Aorta (tissue), 5 donors: Measurements from ENCODE around the gene LCTL. TPM values are rescaled to one million over a fixed set of nuclear protein-coding genes. Genes with fewer than 3 reads are reported as not detected.
A peak's percentile ranks its signal among the peaks of the same experiment; 100 is the strongest.
"Not testable (repeated sequence)": the region's sequence is repeated elsewhere in the genome, so short reads cannot be mapped to it uniquely, and the experiment has no call there.

ENCODE experiments used
- ATAC-seq: fragments of 200-7000 bp; cut with Tn5 transposase; one replicate; pipeline ENCODE4 v1.9.1; 2022; ENCODE audit warnings: moderate library complexity; ENCODE audit not compliant: low FRiP score
- DNase-seq, 2 donors: peaks; one replicate each; pipeline ENCODE4 v3.0.0-alpha.2; 2020
- H3K27ac ChIP-seq, 2 donors: one replicate each; pipeline ENCODE4 v1.5.1; 2013; ENCODE audit warnings: low read length in 2 of 2, mild to moderate bottlenecking in 2 of 2, moderate library complexity in 2 of 2, control low read depth in 1 of 2, inconsistent platforms in 1 of 2, low read depth in 1 of 2
- H3K27me3 ChIP-seq, 2 donors: one replicate each; pipeline ENCODE4 v1.6.1; 2013; ENCODE audit warnings: control low read depth in 1 of 2, low read length in 1 of 2, mild to moderate bottlenecking in 1 of 2, moderate library complexity in 1 of 2; ENCODE audit not compliant: insufficient read depth in 2 of 2, control insufficient read depth in 1 of 2
- H3K36me3 ChIP-seq, 2 donors: one replicate each; pipeline ENCODE4 v1.6.1; 2013; ENCODE audit warnings: control low read depth in 1 of 2, low read length in 1 of 2, mild to moderate bottlenecking in 1 of 2; ENCODE audit not compliant: insufficient read depth in 2 of 2, control insufficient read depth in 1 of 2
- H3K4me1 ChIP-seq, 2 donors: one replicate each; pipeline ENCODE4 v1.6.1; 2013; ENCODE audit warnings: low read length in 2 of 2, control low read depth in 1 of 2, mild to moderate bottlenecking in 1 of 2, moderate library complexity in 1 of 2; ENCODE audit not compliant: insufficient read depth in 2 of 2, control insufficient read depth in 1 of 2
- H3K4me3 ChIP-seq, 2 donors: one replicate each; pipeline ENCODE4 v1.5.1; 2013; ENCODE audit warnings: low read length in 2 of 2, control low read depth in 1 of 2, mild to moderate bottlenecking in 1 of 2
- H3K9me3 ChIP-seq: one replicate; pipeline ENCODE4 v1.6.1; 2013; ENCODE audit warnings: mild to moderate bottlenecking, low read length; ENCODE audit not compliant: control insufficient read depth
- WGBS, 2 donors: extraction: QIAGEN DNeasy Blood & Tissue Kit; methylation state at CpG; one replicate each; pipeline ENCODE4 v1.1.7; 2013; 5-methylcytosine and 5-hydroxymethylcytosine counted together
- intact Hi-C, 2 donors: fragments of 100-400 bp; cut with DNase I; formaldehyde crosslinking; loops; one replicate each; pipeline versions ENCODE4 v1.14.2 to v1.15.0; 2022
- polyA plus RNA-seq, 2 donors: library from polyadenylated mRNA; stranded (reverse); fragments of 200-250 nt; gene quantifications; one replicate each; pipeline ENCODE4 v1.2.3, GENCODE V29; 2013
- total RNA-seq, 2 donors: library from RNA; stranded (reverse); fragmentation: NEBNext Ultra II Directional; extraction: Animal tissue kit (Norgen Biotek cat#: 25700); gene quantifications; one replicate each; pipeline ENCODE4 v1.2.1, GENCODE V29; 2021
- donor health status: healthy with polysubstance abuse.
- donor health status: Bipolar disorder and iron deficiency.
- donor health status: DM: no; HTN: no; CAD: no.
- donor health status: DM: no; HTN: no; CAD: no.
- donor health status: DM: yes; HTN: yes; CAD: no.

The LCTL gene
- total and polyA plus RNA-seq, 4 donors, result not detected

GRCh38 chr15:66503041-66503648, 62.7 kb downstream of the LCTL start:
- H3K4me1 ChIP-seq, H3K27me3 ChIP-seq, DNase-seq, H3K27ac ChIP-seq, H3K36me3 ChIP-seq, intact Hi-C loops, H3K9me3 ChIP-seq, ATAC-seq: not testable (repeated sequence)
- peak overlapping the region in 1 of 2 donors; percentile 96 for H3K4me3 ChIP-seq
- WGBS, 2 donors, result 60 to 62% methylated on average over 13 of the region's 13 CpGs

GRCh38 chr15:66502491-66502890, 63.3 kb downstream of the LCTL start:
- intact Hi-C loops, result no loop called here
- DNase-seq, result no peak
- Histone ChIP-seq H3K4me3 (no peak overlapping the region), H3K36me3 (no peaks in the 10 kb centered on the region), H3K9me3 (no peaks in the 10 kb centered on the region), H3K4me1 (peaks cover 0 to 6% of the 10 kb centered on the region in 2 donors), H3K27ac (no peak overlapping the region), H3K27me3 (no peaks in the 10 kb centered on the region)
- WGBS, 2 donors, result 73 to 74% methylated on average over 10 of the region's 10 CpGs
- ATAC-seq, result no peak

- H3K36me3 ChIP-seq, H3K27me3 ChIP-seq, H3K9me3 ChIP-seq, H3K4me3 ChIP-seq, H3K27ac ChIP-seq, DNase-seq, intact Hi-C loops, H3K4me1 ChIP-seq, ATAC-seq: not testable (repeated sequence)
- whole genome bisulfite sequencing, 2 donors, result 85 to 86% methylated on average over 7 of the region's 7 CpGs
Observed at GRCh38 chr15:66500346-66500745, 65.5 kb downstream of the LCTL start.

- H3K27me3 ChIP-seq, result no peaks in the 10 kb centered on the region
- no peak overlapping the region for H3K4me3 ChIP-seq
- peaks cover 3 to 4% of the 10 kb centered on the region in 2 donors for H3K36me3 ChIP-seq
- H3K27ac ChIP-seq, result no peak overlapping the region
- DNase-seq (no peak), ATAC-seq (no peak)
- no peaks in the 10 kb centered on the region for H3K9me3 ChIP-seq
- peaks cover 0 to 4% of the 10 kb centered on the region in 2 donors for H3K4me1 ChIP-seq
- intact Hi-C loops, result loop anchor here in 1 of 2 donors (5.0 kb wide), 1 partner anchor 111 kb away; the partner anchor contains the start of gene MAP2K1
- 27 to 34% methylated on average over 3 of the region's 3 CpGs for WGBS, 2 donors
Observed at GRCh38 chr15:66498501-66499386, 67.1 kb downstream of the LCTL start.

Other genes with a start within 250 kb of the LCTL start
- gene TIPIN, start 209.3 kb downstream of the LCTL start, total RNA-seq, result 1 to 10 TPM; 4.2 to 7.6 TPM
- 1 to 10 TPM; 2.6 to 2.7 TPM for gene TIPIN, start 209.3 kb downstream of the LCTL start, polyA plus RNA-seq
- gene MAP2K1, start 179.1 kb downstream of the LCTL start, total RNA-seq, result 10 to 100 TPM; 49.7 to 57.7 TPM
- 10 to 100 TPM; 21.9 to 36.3 TPM for gene MAP2K1, start 179.1 kb downstream of the LCTL start, polyA plus RNA-seq
- gene SNAPC5, start 68.2 kb downstream of the LCTL start, total RNA-seq, result 10 to 100 TPM; 18.9 to 19.3 TPM
- 10 to 100 TPM; 25.0 to 60.1 TPM for gene SNAPC5, start 68.2 kb downstream of the LCTL start, polyA plus RNA-seq
- gene RPL4, start 61.1 kb downstream of the LCTL start, total RNA-seq, result 1,000 to 10,000 TPM; 1,651 to 1,680 TPM
- 1,000 to 10,000 TPM; 3,086 to 4,650 TPM for gene RPL4, start 61.1 kb downstream of the LCTL start, polyA plus RNA-seq
- 1 to 10 TPM; 5.8 to 6.6 TPM for gene ZWILCH, start 60.7 kb downstream of the LCTL start, total RNA-seq
- 1 to 10 TPM; 2.3 to 3.9 TPM for gene ZWILCH, start 60.7 kb downstream of the LCTL start, polyA plus RNA-seq
- gene SMAD6, start 136.2 kb upstream of the LCTL start, total RNA-seq, result 10 to 100 TPM; 34.8 to 92.0 TPM
- gene SMAD6, start 136.2 kb upstream of the LCTL start, polyA plus RNA-seq, result 10 to 100 TPM in 1 of 2 donors, 1 to 10 TPM in 1; 7.1 to 14.3 TPM